Measurements from ENCODE around the gene CALML5.
A peak's percentile ranks its signal among the peaks of the same experiment; 100 is the strongest.

CALML5 gene

DNA sequence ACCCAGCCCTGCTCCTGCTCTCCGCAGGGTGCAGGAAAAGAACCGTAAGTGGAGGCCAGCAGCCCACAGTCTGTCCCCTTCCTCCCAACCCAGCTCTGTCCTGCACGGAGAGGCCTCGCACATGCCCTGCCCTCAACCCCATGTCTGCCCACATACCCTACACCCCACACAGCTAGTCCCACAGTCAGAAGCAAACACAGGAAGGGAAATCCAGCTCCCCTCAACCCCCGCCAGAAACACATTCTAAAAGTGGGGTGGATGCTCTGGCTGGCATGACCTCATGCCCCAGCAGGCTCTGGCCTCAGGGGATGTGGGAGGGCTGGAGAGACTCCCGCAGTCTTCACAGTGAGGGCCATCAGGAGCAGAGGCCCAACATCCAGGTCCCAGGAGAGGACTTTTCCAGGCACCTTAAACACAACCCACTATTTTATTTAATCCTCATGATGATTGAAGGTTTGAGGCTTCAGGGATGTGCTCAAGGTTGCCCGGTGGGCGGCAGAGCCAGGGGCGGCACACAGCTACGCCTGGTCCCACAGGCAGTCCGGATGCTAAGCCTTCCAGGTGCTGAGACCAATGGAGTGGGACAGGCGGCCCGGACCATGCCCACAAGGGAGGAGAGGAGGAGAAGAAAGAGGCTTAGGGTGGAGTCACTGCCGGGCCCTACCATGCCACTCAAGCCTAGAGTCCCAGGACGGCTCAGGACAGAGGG is 29.9 kb downstream of the CALML5 start:
- CTCF ChIA-PET: interaction anchor here (1.2 kb wide), 1 partner anchor 156 kb away, joined by 4 read pairs; no protein-coding TSS in a partner anchor
- H3K9me3 ChIP-seq (ENCODE audit: control insufficient read depth, insufficient read depth, low read depth, low read length): no peaks in the 10 kb centered on the region
- H3K4me1 ChIP-seq (ENCODE audit: control insufficient read depth, insufficient read depth, low read length): no peaks in the 10 kb centered on the region
- H3K27ac ChIP-seq (ENCODE audit: extremely low read depth, low read depth, low read length): no peak overlapping the region
- no peaks in the 10 kb centered on the region for H3K36me3 ChIP-seq (ENCODE audit: control insufficient read depth in 2 of 2, insufficient read depth in 1 of 2, low read length in 2 of 2)
- TF ChIP-seq ZNF311 (tag by site-specific recombination; IDR thresholded peaks at IDR 0.05; ENCODE audit: borderline replicate concordance) (no peak), EGR2 (tag by site-specific recombination; IDR thresholded peaks at IDR 0.05; ENCODE audit: low read depth) (peak; percentile 82), ZIC2 (tag by site-specific recombination; IDR thresholded peaks at IDR 0.05) (peak; percentile 72), ZNF768 (tag by site-specific recombination; IDR thresholded peaks at IDR 0.05) (no peak), YY1 (tag by site-specific recombination; IDR thresholded peaks at IDR 0.05) (no peak), ZNF791 (tag by site-specific recombination; IDR thresholded peaks at IDR 0.05) (no peak), ZNF140 (tag by site-specific recombination; IDR thresholded peaks at IDR 0.05) (no peak), ZFHX2 (tag by site-specific recombination; conservative IDR thresholded peaks at IDR 0.05) (peak; percentile 49)
- H3K4me3 ChIP-seq (ENCODE audit: low read depth, low read length): no peak overlapping the region
- POLR2A ChIA-PET: interaction anchor here (1.0 kb wide), 1 partner anchor 23 kb away, joined by 3 read pairs; no protein-coding TSS in a partner anchor

DNA sequence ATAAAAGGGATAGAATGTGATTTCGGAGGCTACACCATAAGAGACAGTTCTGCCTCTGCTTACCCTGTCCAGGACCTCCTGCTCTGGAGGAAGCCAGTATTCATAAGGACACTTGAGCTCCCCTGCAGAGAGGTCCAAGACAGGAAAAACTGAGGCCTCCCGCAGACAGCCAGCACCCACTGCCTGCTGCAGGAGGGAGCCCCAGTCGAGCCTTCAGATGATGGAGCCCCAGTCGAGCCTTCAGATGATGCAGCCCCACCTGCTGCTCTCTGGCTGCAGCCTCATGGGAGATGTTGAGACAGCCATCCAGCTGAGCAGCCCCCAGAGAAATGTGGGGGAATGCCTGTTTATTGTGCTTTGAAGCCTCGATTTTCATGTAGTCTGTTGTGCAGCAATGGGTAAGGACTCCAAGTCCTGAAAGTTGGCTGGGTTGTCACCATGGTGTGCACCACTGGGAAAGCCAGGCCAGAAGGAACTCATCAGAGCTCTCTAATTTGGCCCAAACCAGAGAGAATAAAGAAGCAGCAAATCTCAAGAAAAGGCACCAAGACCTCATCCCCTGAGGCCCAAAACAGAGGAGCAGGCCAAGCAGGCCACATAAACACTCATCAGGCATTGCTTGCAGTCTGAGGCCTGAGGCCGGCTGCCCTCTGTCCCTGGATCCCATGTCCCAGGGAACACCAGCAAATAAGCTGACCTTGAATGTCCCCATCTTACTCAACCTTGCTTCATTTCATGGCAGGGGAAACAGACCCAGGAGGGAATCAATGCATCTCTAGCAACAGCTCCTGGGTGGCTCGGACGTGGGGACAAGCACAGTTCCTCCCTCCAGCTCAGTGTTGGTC is 30.9 kb downstream of the CALML5 start:
- ChIA-PET CTCF (interaction anchor here (0.6 to 1.2 kb wide), 3 partner anchors 81 to 1481 kb away, joined by 3 to 4 read pairs (median 3); no protein-coding TSS in a partner anchor), POLR2A (interaction anchor here (1.0 kb wide), 1 partner anchor 22 kb away, joined by 3 read pairs; no protein-coding TSS in a partner anchor)
- no peaks in the 10 kb centered on the region for H3K4me1 ChIP-seq (ENCODE audit: control insufficient read depth, insufficient read depth, low read length)
- no peak overlapping the region for H3K4me3 ChIP-seq (ENCODE audit: low read depth, low read length)
- no peak overlapping the region for H3K27ac ChIP-seq (ENCODE audit: extremely low read depth, low read depth, low read length)
- H3K9me3 ChIP-seq (ENCODE audit: control insufficient read depth, insufficient read depth, low read depth, low read length): no peaks in the 10 kb centered on the region
- TF ChIP-seq ZXDB (tag by site-specific recombination; IDR thresholded peaks at IDR 0.05): no peak
- H3K36me3 ChIP-seq (ENCODE audit: control insufficient read depth in 2 of 2, insufficient read depth in 1 of 2, low read length in 2 of 2): no peaks in the 10 kb centered on the region

GRCh38 chr10:5467634-5468255 is 31.6 kb downstream of the CALML5 start:
- CTCF ChIA-PET: interaction anchor here (0.6 to 1.2 kb wide), 4 partner anchors 32 to 1480 kb away, joined by 3 to 4 read pairs (median 3); no protein-coding TSS in a partner anchor
- Histone ChIP-seq H3K4me3 (ENCODE audit: low read depth, low read length) (no peak overlapping the region), H3K4me1 (ENCODE audit: control insufficient read depth, insufficient read depth, low read length) (no peaks in the 10 kb centered on the region), H3K36me3 (ENCODE audit: control insufficient read depth in 2 of 2, insufficient read depth in 1 of 2, low read length in 2 of 2) (no peaks in the 10 kb centered on the region), H3K9me3 (ENCODE audit: control insufficient read depth, insufficient read depth, low read depth, low read length) (no peaks in the 10 kb centered on the region), H3K27ac (ENCODE audit: extremely low read depth, low read depth, low read length) (no peak overlapping the region)
- POLR2A ChIA-PET: interaction anchor here (1.4 kb wide), 2 partner anchors 22 to 87 kb away, joined by 4 to 6 read pairs; no protein-coding TSS in a partner anchor
- TF ChIP-seq ZNF362 (tag by site-specific recombination; IDR thresholded peaks at IDR 0.05) (no peak), ZNF580 (tag by site-specific recombination; IDR thresholded peaks at IDR 0.05) (no peak), PRDM4 (tag by site-specific recombination; IDR thresholded peaks at IDR 0.05) (no peak), ZNF555 (tag by site-specific recombination; conservative IDR thresholded peaks at IDR 0.05) (no peak), BCL11B (tag by site-specific recombination; IDR thresholded peaks at IDR 0.05; ENCODE audit: low read depth) (no peak), PATZ1 (tag by site-specific recombination; IDR thresholded peaks at IDR 0.05) (no peak), ZNF302 (tag by site-specific recombination; IDR thresholded peaks at IDR 0.05; ENCODE audit: low read depth) (no peak), KLF10 (tag by site-specific recombination; IDR thresholded peaks at IDR 0.05) (no peak), ZNF223 (tag by site-specific recombination; IDR thresholded peaks at IDR 0.05) (no peak), ZNF670 (tag by site-specific recombination; IDR thresholded peaks at IDR 0.05; ENCODE audit: low read depth) (no peak)
- TF ChIP-seq, protein P1, sequence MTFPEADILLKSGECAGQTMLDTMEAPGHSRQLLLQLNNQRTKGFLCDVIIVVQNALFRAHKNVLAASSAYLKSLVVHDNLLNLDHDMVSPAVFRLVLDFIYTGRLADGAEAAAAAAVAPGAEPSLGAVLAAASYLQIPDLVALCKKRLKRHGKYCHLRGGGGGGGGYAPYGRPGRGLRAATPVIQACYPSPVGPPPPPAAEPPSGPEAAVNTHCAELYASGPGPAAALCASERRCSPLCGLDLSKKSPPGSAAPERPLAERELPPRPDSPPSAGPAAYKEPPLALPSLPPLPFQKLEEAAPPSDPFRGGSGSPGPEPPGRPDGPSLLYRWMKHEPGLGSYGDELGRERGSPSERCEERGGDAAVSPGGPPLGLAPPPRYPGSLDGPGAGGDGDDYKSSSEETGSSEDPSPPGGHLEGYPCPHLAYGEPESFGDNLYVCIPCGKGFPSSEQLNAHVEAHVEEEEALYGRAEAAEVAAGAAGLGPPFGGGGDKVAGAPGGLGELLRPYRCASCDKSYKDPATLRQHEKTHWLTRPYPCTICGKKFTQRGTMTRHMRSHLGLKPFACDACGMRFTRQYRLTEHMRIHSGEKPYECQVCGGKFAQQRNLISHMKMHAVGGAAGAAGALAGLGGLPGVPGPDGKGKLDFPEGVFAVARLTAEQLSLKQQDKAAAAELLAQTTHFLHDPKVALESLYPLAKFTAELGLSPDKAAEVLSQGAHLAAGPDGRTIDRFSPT (tag by site-specific recombination; IDR thresholded peaks at IDR 0.05): no peak
